Hepatocyte (in vitro differentiated cells): ENCODE measurements around the gene USH1C. TPM values are rescaled to one million over a fixed set of nuclear protein-coding genes. Genes with fewer than 3 reads are reported as not detected.

ENCODE experiments used
- DNase-seq: peaks from one replicate; pipeline ENCODE4 v3.0.0-alpha.2; 2016; ENCODE audit warnings: low spot score
- H2AFZ ChIP-seq: fragments of 200-600 bp; sonication (generic); 2 replicates; pipeline ENCODE4 v1.6.0; 2016; ENCODE audit warnings: antibody characterized with exemption, mild to moderate bottlenecking
- H3K27ac ChIP-seq: fragments of 200-600 bp; sonication (generic); 2 replicates; pipeline ENCODE4 v1.5.1; 2016; ENCODE audit warnings: mild to moderate bottlenecking
- H3K27me3 ChIP-seq: fragments of 200-600 bp; sonication (generic); 2 replicates; pipeline ENCODE4 v1.6.1; 2016
- H3K36me3 ChIP-seq: fragments of 200-600 bp; sonication (generic); replicated peaks from 2 replicates; pipeline ENCODE4 v1.5.1; 2016; ENCODE audit warnings: low read depth; ENCODE audit not compliant: insufficient read depth
- H3K4me1 ChIP-seq: fragments of 200-600 bp; sonication (generic); 2 replicates; pipeline ENCODE4 v1.5.1; 2016; ENCODE audit warnings: mild to moderate bottlenecking, moderate library complexity; ENCODE audit not compliant: insufficient read depth
- H3K4me2 ChIP-seq: fragments of 200-600 bp; sonication (generic); 2 replicates; pipeline ENCODE4 v1.6.0; 2016
- H3K4me3 ChIP-seq: fragments of 200-600 bp; sonication (generic); 2 replicates; pipeline ENCODE4 v1.5.1; 2016; ENCODE audit warnings: mild to moderate bottlenecking
- H3K79me2 ChIP-seq: fragments of 200-600 bp; sonication (generic); 2 replicates; pipeline ENCODE4 v1.6.0; 2017; ENCODE audit warnings: mild to moderate bottlenecking
- H3K9me2 ChIP-seq: fragments of 200-600 bp; sonication (generic); replicated peaks from 2 replicates; pipeline ENCODE4 v1.6.0; 2017; ENCODE audit warnings: mild to moderate bottlenecking; ENCODE audit not compliant: insufficient read depth
- H3K9me3 ChIP-seq: fragments of 200-600 bp; sonication (generic); 2 replicates; pipeline ENCODE4 v1.5.1; 2016; ENCODE audit warnings: low read depth, mild to moderate bottlenecking
- H4K20me1 ChIP-seq: fragments of 200-600 bp; sonication (generic); 2 replicates; pipeline ENCODE4 v1.6.0; 2016; ENCODE audit warnings: mild to moderate bottlenecking; ENCODE audit not compliant: insufficient read depth, poor library complexity, severe bottlenecking
- EZH2 ChIP-seq: fragments of 200-600 bp; sonication (generic); IDR thresholded peaks from 2 replicates; pipeline ENCODE4 v1.6.1; 2016; ENCODE audit warnings: antibody characterized with exemption, mild to moderate bottlenecking, borderline replicate concordance
- EZH2phosphoT487 ChIP-seq: fragments of 200-600 bp; sonication (generic); IDR thresholded peaks from one replicate; pipeline ENCODE4 v1.6.1; 2018; ENCODE audit warnings: antibody characterized with exemption, mild to moderate bottlenecking, low read depth, moderate library complexity; ENCODE audit not compliant: unreplicated experiment, severe bottlenecking
- WGBS: methylation state at CpG from one replicate; pipeline ENCODE4 v1.1.6; 2016; ENCODE audit warnings: low lambda C conversion rate; ENCODE audit errors: missing lambda C conversion rate; 5-methylcytosine and 5-hydroxymethylcytosine counted together
- polyA plus RNA-seq: library from polyadenylated mRNA; unstranded; fragments of >200 nt; fragmentation: Nextera tagmentation; extraction: Ambion mirVana; gene quantifications from 2 replicates; pipeline ENCODE4 v1.2.1, GENCODE V29; 2016
- total RNA-seq: library from RNA; depleted of rRNA; stranded (reverse); fragments of >200 nt; gene quantifications from 2 replicates; pipeline ENCODE4 v1.2.3, GENCODE V29; 2014
- TF ChIP-seq, protein P1 (sequence below): fragments of 200-600 bp; sonication (generic); IDR thresholded peaks from 2 replicates; pipeline ENCODE4 v1.5.1; 2016; ENCODE audit warnings: antibody characterized with exemption, mild to moderate bottlenecking; ENCODE audit not compliant: poor library complexity

The USH1C gene
- total and polyA plus RNA-seq, 2 experiments from 2014 or later = 54.3 to 60.6 TPM

DNA sequence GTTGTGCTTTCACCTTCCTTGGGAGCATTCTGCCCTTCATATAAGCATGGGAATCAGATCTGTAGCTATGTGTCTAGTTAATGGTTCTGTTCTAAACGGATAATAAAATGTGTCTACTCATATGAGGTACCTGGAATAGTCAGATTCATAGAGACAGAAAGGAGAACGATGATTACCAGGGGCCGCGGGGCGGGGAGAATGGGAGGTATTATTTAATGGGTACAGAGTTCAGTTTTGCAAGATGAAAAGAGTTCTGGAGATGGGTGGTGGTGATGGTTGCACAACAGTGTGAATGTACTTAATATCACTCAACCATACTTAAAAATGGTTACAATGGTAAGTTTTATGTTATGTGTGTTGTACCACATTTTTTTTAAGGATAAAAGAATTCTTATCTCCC is 57.6 kb downstream of the USH1C start:
- H3K36me3 ChIP-seq = no peaks in the 10 kb centered on the region
- H3K9me2 ChIP-seq = no peaks in the 10 kb centered on the region
- no peaks in the 10 kb centered on the region for H3K27me3 ChIP-seq
- H2AFZ ChIP-seq = no peak overlapping the region
- no peaks in the 10 kb centered on the region for H4K20me1 ChIP-seq
- no peaks in the 10 kb centered on the region for H3K79me2 ChIP-seq
- H3K27ac ChIP-seq = peak overlapping the region; percentile 31
- no peak for DNase-seq
- peaks cover 6% of the 10 kb centered on the region for H3K4me1 ChIP-seq
- H3K4me3 ChIP-seq = no peak overlapping the region
- H3K4me2 ChIP-seq = no peak overlapping the region
- 73% methylated on average over 5 of the region's 5 CpGs for WGBS
- H3K9me3 ChIP-seq = no peaks in the 10 kb centered on the region
- TF ChIP-seq EZH2 = no peak
- TF ChIP-seq, protein P1, sequence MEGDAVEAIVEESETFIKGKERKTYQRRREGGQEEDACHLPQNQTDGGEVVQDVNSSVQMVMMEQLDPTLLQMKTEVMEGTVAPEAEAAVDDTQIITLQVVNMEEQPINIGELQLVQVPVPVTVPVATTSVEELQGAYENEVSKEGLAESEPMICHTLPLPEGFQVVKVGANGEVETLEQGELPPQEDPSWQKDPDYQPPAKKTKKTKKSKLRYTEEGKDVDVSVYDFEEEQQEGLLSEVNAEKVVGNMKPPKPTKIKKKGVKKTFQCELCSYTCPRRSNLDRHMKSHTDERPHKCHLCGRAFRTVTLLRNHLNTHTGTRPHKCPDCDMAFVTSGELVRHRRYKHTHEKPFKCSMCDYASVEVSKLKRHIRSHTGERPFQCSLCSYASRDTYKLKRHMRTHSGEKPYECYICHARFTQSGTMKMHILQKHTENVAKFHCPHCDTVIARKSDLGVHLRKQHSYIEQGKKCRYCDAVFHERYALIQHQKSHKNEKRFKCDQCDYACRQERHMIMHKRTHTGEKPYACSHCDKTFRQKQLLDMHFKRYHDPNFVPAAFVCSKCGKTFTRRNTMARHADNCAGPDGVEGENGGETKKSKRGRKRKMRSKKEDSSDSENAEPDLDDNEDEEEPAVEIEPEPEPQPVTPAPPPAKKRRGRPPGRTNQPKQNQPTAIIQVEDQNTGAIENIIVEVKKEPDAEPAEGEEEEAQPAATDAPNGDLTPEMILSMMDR = no peak
- TF ChIP-seq EZH2phosphoT487 = no peak

- Histone ChIP-seq H3K9me2 (no peaks in the 10 kb centered on the region), H3K4me2 (no peak overlapping the region), H3K4me1 (peaks cover 6% of the 10 kb centered on the region), H3K9me3 (no peaks in the 10 kb centered on the region), H2AFZ (no peak overlapping the region), H3K27me3 (peaks cover 10% of the 10 kb centered on the region), H4K20me1 (no peaks in the 10 kb centered on the region), H3K36me3 (no peaks in the 10 kb centered on the region), H3K27ac (no peak overlapping the region), H3K79me2 (no peaks in the 10 kb centered on the region), H3K4me3 (no peak overlapping the region)
- no peak for DNase-seq
- 82% methylated on average over 2 of the region's 2 CpGs for WGBS
- no peak for TF ChIP-seq EZH2phosphoT487
- TF ChIP-seq, protein P1 = no peak
- no peak for TF ChIP-seq EZH2
Observed at GRCh38 chr11:17483505-17483904, 60.7 kb downstream of the USH1C start.

- peaks cover 26% of the 10 kb centered on the region for H3K27me3 ChIP-seq
- 96% methylated on average over 5 of the region's 5 CpGs for WGBS
- no peaks in the 10 kb centered on the region for H3K9me2 ChIP-seq
- H3K4me2 ChIP-seq = no peak overlapping the region
- DNase-seq = no peak
- no peaks in the 10 kb centered on the region for H3K9me3 ChIP-seq
- H3K4me1 ChIP-seq = peaks cover under 1% of the 10 kb centered on the region
- H3K27ac ChIP-seq = no peak overlapping the region
- no peak overlapping the region for H3K4me3 ChIP-seq
- TF ChIP-seq, protein P1 = no peak
- TF ChIP-seq EZH2 (no peak), EZH2phosphoT487 (no peak)
- no peaks in the 10 kb centered on the region for H3K79me2 ChIP-seq
- no peak overlapping the region for H2AFZ ChIP-seq
- H3K36me3 ChIP-seq = no peaks in the 10 kb centered on the region
- no peaks in the 10 kb centered on the region for H4K20me1 ChIP-seq
Observed at GRCh38 chr11:17481905-17482304, 62.3 kb downstream of the USH1C start.
